Fibroblast of the aortic adventitia (primary cell): Measurements from ENCODE around the gene KLHL3. TPM values are rescaled to one million over a fixed set of nuclear protein-coding genes. Genes with fewer than 3 reads are reported as not detected.
A peak's percentile ranks its signal among the peaks of the same experiment; 100 is the strongest.
"Not testable (repeated sequence)": the region's sequence is repeated elsewhere in the genome, so short reads cannot be mapped to it uniquely, and the experiment has no call there.

ENCODE experiments used
- DNase-seq: peaks from one replicate; pipeline ENCODE4 v3.0.0-alpha.2; 2010; ENCODE audit warnings: low read depth
- H3K4me3 ChIP-seq: 2 replicates; pipeline ENCODE4 v1.5.1; 2011; ENCODE audit warnings: low read depth, mild to moderate bottlenecking, control low read depth, low read length, moderate library complexity
- total RNA-seq: library from RNA; depleted of rRNA; stranded (reverse); fragments of >200 nt; gene quantifications from 2 replicates; pipeline ENCODE4 v1.2.3, GENCODE V29; 2012; ENCODE audit warnings: low replicate concordance
- TF ChIP-seq, protein P1 (sequence below): IDR thresholded peaks from 2 replicates; pipeline ENCODE4 v1.5.1; 2011; ENCODE audit warnings: mild to moderate bottlenecking, low read length, control low read depth, inconsistent platforms; ENCODE audit not compliant: insufficient read depth

KLHL3 gene, protein sequence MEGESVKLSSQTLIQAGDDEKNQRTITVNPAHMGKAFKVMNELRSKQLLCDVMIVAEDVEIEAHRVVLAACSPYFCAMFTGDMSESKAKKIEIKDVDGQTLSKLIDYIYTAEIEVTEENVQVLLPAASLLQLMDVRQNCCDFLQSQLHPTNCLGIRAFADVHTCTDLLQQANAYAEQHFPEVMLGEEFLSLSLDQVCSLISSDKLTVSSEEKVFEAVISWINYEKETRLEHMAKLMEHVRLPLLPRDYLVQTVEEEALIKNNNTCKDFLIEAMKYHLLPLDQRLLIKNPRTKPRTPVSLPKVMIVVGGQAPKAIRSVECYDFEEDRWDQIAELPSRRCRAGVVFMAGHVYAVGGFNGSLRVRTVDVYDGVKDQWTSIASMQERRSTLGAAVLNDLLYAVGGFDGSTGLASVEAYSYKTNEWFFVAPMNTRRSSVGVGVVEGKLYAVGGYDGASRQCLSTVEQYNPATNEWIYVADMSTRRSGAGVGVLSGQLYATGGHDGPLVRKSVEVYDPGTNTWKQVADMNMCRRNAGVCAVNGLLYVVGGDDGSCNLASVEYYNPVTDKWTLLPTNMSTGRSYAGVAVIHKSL
- 1.3 and 3.0 TPM in 2 replicates for total RNA-seq

DNA sequence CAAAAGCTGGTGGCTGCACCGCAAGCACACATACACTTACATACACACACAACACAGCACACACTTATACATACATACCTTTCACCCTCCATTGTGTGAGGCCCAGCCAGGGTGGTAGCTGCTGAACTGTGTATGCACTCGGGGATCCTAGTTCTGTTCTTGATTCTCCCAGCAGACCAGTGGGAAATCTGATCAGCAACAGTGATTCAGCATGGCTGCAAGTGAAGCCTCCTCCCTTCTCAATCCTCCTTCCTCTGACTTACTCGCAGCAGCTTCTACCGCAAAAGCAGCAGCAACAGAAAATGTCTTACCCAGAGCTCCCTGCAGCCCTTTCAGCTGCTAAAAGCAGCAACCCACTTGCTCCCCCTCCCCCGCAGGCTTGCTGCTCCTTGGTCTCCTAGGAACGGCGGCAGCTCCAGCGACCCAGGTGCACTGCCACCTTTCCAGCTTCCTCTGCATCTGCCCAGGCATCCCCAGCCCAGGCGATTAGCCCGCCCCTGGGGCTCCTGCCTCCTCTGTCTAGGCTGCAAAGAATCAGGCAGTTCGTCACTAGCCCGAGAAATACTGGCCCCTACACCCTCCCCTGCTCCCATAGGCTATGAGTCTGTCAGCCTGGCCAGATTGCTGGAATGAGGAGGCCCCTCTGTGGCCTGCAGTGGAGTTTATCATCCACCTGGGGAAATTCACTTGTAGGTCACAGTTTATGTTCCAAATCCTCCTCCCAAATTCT lies at the start of gene KLHL3:
TSS of gene KLHL3 (minus strand) at position 535 of the 730 bp plus-strand sequence. CDS start at position 92, 443 bp downstream.
- DNase-seq, result peak; percentile 40
- TF ChIP-seq, protein P1, sequence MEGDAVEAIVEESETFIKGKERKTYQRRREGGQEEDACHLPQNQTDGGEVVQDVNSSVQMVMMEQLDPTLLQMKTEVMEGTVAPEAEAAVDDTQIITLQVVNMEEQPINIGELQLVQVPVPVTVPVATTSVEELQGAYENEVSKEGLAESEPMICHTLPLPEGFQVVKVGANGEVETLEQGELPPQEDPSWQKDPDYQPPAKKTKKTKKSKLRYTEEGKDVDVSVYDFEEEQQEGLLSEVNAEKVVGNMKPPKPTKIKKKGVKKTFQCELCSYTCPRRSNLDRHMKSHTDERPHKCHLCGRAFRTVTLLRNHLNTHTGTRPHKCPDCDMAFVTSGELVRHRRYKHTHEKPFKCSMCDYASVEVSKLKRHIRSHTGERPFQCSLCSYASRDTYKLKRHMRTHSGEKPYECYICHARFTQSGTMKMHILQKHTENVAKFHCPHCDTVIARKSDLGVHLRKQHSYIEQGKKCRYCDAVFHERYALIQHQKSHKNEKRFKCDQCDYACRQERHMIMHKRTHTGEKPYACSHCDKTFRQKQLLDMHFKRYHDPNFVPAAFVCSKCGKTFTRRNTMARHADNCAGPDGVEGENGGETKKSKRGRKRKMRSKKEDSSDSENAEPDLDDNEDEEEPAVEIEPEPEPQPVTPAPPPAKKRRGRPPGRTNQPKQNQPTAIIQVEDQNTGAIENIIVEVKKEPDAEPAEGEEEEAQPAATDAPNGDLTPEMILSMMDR, result no peak

DNA sequence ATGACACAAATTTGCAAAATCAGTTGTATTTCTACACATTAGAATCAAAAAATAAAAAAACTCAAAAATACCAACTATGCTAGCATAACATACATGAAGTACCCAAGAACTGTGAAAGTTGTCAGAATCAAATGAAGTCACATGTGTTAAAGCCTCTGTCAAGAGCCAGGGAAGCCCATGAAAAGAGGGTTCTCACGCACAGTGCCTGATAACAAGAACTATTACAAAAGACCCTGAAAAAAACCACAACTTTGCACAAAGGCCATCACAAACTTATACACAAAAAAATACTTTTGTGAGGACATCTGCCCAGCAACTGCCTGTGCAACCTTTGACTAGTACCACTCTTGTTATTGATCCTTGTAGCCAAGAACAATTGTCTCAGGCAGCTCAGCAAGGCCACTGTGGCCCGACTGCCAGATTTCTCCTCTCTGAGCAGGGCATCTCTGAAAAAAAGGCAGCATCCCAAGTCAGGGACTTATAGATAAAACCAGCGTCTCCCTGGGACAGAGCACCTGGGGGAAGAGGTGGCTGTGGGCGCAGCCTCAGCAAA lies 47.2 kb upstream of the KLHL3 start:
- TF ChIP-seq, protein P1, result no peak
- H3K4me3 ChIP-seq, result no peak overlapping the region
- no peak for DNase-seq

More for the DNA sequence above, at the start of gene KLHL3:
- H3K4me3 ChIP-seq, result peak within 1 kb of the TSS; percentile 59

DNA sequence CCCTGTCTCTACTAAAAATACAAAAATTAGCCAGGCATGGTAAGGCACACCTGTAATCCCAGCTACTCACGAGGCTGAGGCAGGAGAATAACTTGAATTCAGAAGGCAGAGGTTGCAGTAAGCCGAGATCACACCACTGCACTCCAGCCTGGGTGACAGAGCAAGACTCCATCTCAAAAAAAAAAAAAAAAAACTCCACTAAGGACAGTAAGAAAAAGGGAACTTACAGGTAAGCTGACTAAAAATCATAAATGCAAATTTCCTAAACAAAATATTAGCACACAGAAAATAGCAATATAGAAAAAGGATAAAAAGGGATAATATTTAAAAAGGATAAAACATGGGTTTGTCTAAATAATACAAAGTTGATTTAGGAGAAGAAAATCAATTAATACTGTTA lies 46.2 kb upstream of the KLHL3 start:
- no peak for DNase-seq
- H3K4me3 ChIP-seq, result no peak overlapping the region
- TF ChIP-seq, protein P1, result no peak

DNA sequence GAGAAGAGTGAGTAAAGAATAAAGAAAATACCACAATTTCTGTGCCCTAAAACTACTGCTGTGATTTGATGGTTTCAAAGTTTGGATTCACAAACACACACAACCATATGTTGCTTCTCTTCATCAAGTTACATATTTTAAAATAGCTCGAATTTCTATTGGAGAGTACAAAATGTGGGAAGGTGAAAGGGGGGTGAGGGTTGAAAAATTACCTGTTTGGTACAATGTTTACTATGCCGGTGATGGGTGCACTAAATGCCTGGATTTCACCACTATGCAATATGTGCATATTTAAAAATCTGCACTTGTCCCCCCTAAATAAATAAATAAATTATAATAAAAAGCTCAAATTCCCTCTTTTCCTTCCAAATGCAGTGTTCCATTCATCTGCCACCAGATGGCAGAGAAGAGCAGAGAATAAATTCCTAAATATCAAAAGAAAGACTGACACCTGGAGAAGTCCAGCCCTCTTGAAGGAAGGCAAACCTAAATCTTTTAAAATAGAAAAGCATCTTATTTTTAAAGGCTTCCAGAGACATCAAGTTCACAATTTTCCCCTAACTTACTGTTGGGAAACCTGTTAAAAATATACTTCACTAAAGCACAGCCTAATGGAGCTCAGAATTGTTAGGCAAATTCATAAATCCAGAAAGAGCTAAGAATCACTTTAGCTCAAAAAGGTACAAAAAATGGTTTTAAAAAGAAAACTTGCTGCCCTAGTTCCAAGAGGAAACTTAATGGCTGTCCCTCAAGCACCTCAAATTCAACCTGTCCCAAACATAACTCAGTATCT lies 43.1 kb upstream of the KLHL3 start:
- no peak overlapping the region for H3K4me3 ChIP-seq
- peak; percentile 67 for DNase-seq
- TF ChIP-seq, protein P1, result peak; percentile 77

DNA sequence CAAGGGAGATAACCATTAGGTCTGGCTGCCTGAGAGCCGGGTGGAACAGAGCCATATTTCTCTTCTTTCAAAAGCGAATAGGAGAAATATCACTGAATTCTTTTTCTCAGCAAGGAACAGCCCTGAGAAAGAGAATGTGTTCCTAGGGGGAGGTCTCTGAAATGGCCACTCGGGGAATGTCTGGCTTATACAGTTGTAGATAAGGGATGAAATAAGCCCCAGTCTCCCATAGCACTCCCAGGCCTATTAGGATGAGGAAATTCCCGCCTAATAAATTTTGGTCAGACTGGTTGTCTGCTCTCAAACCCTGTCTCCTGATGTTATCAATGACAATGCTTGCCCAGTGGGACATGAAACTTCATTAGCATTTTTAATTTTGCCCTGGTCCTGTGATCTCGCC lies 32.0 kb upstream of the KLHL3 start:
- not testable (repeated sequence) for H3K4me3 ChIP-seq, DNase-seq

DNA sequence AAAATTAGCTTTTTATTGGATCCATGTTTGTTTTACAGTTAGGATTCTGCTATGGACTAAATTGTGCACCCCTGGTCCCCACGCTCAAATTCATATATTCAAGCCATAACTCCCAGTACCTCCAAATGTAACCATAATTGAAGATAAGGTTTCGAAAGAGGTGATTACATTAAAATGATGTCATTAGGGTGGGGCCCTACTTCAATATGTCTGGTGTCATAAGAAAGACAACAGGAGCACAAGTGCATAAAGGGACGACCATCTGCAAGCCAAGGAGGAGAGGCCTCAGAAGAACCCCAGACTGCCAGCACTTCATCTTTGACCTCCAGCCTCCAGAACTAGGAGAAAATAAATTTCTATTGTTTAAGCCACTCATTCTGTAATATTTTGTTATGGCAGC lies 25.7 kb upstream of the KLHL3 start:
- no peak overlapping the region for H3K4me3 ChIP-seq
- DNase-seq, result no peak
- TF ChIP-seq, protein P1, result no peak
